A673 (cell line): ENCODE results near the gene UNKL. TPM values are rescaled to one million over a fixed set of nuclear protein-coding genes. Genes with fewer than 3 reads are reported as not detected.

Experiments
- BruUV-seq: library from RNA; stranded (reverse); fragments of 400-500 nt; replicated peaks from 2 replicates; lab custom pipeline; 2021; lab: Mats Ljungman, UMichigan
- CTCF ChIA-PET: fragments of 300-600 bp; sonication (Branson Sonifier 250); formaldehyde crosslinking; loops from one replicate; lab custom pipeline; 2022; ENCODE audit warnings: antibody characterized with exemption; lab: Charles Lee
- POLR2A ChIA-PET: fragments of 300-600 bp; sonication (Branson Sonifier 250); formaldehyde crosslinking; loops from one replicate; lab custom pipeline; 2022; ENCODE audit warnings: antibody characterized with exemption; ENCODE audit not compliant: low non-redundant PET; lab: Charles Lee
- DNase-seq: peaks from one replicate; pipeline ENCODE4 v3.0.0-alpha.2; 2015; ENCODE audit warnings: low spot score
- H3K27ac ChIP-seq: fragments of 200-600 bp; sonication (generic); 2 replicates; pipeline ENCODE4 v1.5.1; 2016; ENCODE audit warnings: mixed run types, low read depth, mild to moderate bottlenecking, mixed read lengths, antibody characterized with exemption, low read length; ENCODE audit not compliant: poor library complexity, severe bottlenecking
- H3K27me3 ChIP-seq: fragments of 200-600 bp; sonication (generic); replicated peaks from 2 replicates; pipeline ENCODE4 v1.6.1; 2017; ENCODE audit warnings: mixed run types, low read depth, mild to moderate bottlenecking, mixed read lengths, antibody characterized with exemption, low read length; ENCODE audit not compliant: insufficient read depth, poor library complexity
- H3K36me3 ChIP-seq: fragments of 200-600 bp; sonication (generic); 2 replicates; pipeline ENCODE4 v1.6.1; 2016; ENCODE audit warnings: mixed run types, mild to moderate bottlenecking, mixed read lengths, antibody characterized with exemption, low read length; ENCODE audit not compliant: insufficient read depth, poor library complexity, severe bottlenecking
- H3K4me1 ChIP-seq: fragments of 200-600 bp; sonication (generic); 2 replicates; pipeline ENCODE4 v1.6.1; 2017; ENCODE audit warnings: mixed run types, mild to moderate bottlenecking, mixed read lengths, antibody characterized with exemption, low read length; ENCODE audit not compliant: insufficient read depth, poor library complexity, severe bottlenecking
- H3K4me3 ChIP-seq: fragments of 200-600 bp; sonication (generic); 2 replicates; pipeline ENCODE4 v1.5.1; 2016; ENCODE audit warnings: low read depth, mixed run types, mild to moderate bottlenecking, mixed read lengths, low read length; ENCODE audit not compliant: poor library complexity, severe bottlenecking
- H3K9me3 ChIP-seq: fragments of 200-600 bp; sonication (generic); 2 replicates; pipeline ENCODE4 v1.6.1; 2016; ENCODE audit warnings: mixed run types, low read depth, mild to moderate bottlenecking, mixed read lengths, antibody characterized with exemption, low read length; ENCODE audit not compliant: poor library complexity, severe bottlenecking
- EZH2 ChIP-seq: fragments of 200-600 bp; sonication (generic); IDR thresholded peaks from 2 replicates; pipeline ENCODE4 v1.6.1; 2017; ENCODE audit warnings: borderline replicate concordance, low read depth, mild to moderate bottlenecking, mixed read lengths, antibody characterized with exemption, low read length; ENCODE audit not compliant: poor library complexity, severe bottlenecking
- intact Hi-C: fragments of 100-400 bp; cut with micrococcal nuclease; formaldehyde crosslinking; loops from one replicate; pipeline ENCODE4 v1.10.0; 2022; ENCODE audit not compliant: unreplicated experiment
- total RNA-seq: library from RNA; stranded (reverse); gene quantifications from 2 replicates; pipeline ENCODE4 v1.2.3, GENCODE V29; 2021
- TF ChIP-seq, protein P1 (sequence below): fragments of 300-800, 200-600 bp; sonication (generic); conservative IDR thresholded peaks from 2 replicates; pipeline ENCODE4 v1.5.1; 2017; ENCODE audit warnings: low read depth, mild to moderate bottlenecking, antibody characterized with exemption, low read length, moderate library complexity, mixed read lengths

Gene UNKL
- total RNA-seq, 1 experiment from 2014 or later: 88.5 TPM

DNA sequence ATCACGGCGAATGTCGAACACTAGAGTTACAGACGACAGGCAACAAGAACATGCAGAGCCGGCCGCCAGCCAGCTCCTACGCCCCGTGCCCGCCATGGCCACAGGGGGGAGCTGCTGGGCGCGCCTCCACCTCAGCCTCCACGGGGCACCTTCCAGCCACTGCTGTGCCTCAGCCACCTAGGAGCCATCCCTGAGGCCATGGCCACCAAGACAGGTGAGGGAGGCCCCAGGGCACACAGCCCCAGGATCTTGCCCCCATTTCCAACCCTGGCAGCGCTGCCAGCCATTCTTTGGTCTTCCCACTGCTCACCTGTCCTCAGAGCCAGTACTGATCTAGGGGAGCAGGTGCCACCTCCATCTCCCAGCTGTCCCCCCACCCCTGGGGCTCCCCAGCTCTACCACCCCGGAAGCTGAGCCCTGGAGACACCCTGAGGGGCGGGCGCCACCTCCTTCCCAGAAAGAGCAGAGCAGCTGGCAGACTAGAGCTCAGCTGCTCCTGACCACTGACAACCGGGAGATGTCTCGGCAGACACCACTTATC, 50.9 kb downstream of the UNKL start:
- H3K4me3 ChIP-seq: no peak overlapping the region
- no peak overlapping the region for H3K27ac ChIP-seq
- peak; percentile 62 for DNase-seq
- peaks cover 78% of the 10 kb centered on the region for H3K36me3 ChIP-seq
- POLR2A ChIA-PET: no interaction called here
- TSS peak; percentile 24 for BruUV-seq
- no peaks in the 10 kb centered on the region for H3K9me3 ChIP-seq
- no peaks in the 10 kb centered on the region for H3K27me3 ChIP-seq
- CTCF ChIA-PET: interaction anchor here (0.7 to 1.0 kb wide), 2 partner anchors 16 to 32 kb away, joined by 3 to 4 read pairs; no protein-coding TSS in a partner anchor
- TF ChIP-seq, protein P1, sequence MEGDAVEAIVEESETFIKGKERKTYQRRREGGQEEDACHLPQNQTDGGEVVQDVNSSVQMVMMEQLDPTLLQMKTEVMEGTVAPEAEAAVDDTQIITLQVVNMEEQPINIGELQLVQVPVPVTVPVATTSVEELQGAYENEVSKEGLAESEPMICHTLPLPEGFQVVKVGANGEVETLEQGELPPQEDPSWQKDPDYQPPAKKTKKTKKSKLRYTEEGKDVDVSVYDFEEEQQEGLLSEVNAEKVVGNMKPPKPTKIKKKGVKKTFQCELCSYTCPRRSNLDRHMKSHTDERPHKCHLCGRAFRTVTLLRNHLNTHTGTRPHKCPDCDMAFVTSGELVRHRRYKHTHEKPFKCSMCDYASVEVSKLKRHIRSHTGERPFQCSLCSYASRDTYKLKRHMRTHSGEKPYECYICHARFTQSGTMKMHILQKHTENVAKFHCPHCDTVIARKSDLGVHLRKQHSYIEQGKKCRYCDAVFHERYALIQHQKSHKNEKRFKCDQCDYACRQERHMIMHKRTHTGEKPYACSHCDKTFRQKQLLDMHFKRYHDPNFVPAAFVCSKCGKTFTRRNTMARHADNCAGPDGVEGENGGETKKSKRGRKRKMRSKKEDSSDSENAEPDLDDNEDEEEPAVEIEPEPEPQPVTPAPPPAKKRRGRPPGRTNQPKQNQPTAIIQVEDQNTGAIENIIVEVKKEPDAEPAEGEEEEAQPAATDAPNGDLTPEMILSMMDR: peak; percentile 91
- TF ChIP-seq EZH2: no peak
- H3K4me1 ChIP-seq: no peaks in the 10 kb centered on the region
- intact Hi-C loops: no loop called here

DNA sequence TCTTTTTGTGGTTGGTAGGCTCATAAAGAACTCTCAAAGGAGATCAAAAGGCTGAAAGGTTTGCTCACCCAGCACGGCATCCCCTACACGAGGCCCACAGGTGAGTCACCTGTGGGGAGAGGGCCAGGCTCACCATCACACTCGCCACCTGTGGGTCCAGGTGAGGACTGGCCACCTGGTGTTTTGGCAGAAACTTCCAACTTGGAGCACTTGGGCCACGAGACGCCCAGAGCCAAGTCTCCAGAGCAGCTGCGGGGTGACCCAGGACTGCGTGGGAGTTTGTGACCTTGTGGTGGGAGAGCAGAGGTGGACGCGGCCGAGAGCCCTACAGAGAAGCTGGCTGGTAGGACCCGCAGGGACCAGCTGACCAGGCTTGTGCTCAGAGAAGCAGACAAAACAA, 51.7 kb downstream of the UNKL start:
- TSS peak; percentile 61 for BruUV-seq
- no peak overlapping the region for H3K27ac ChIP-seq

DNA sequence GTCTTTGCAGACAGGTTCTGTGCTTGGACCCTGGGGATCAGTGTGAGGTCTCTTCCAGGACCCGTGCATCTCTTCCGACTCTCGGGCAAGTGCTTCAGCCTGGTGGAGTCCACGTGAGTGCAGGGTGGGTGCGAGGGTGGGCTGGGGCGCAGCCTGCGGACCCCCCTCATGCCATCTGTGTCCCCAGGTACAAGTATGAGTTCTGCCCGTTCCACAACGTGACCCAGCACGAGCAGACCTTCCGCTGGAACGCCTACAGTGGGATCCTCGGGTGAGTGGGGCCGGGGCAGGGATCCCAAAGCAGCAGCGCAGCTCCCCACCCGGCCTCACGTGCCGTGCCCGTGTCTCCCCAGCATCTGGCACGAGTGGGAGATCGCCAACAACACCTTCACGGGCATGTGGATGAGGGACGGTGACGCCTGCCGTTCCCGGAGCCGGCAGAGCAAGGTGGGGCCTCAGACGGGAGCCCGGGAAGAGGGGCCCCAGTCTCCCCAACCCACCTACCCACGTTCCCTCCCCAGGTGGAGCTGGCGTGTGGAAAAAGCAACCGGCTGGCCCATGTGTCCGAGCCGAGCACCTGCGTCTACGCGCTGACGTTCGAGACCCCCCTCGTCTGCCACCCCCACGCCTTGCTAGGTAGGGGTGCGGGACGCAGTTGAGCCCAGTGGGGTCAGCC, 52.7 kb downstream of the UNKL start:
- Histone ChIP-seq H3K9me3 (no peaks in the 10 kb centered on the region), H3K4me3 (no peak overlapping the region), H3K4me1 (no peaks in the 10 kb centered on the region), H3K27ac (no peak overlapping the region), H3K36me3 (peaks cover 72% of the 10 kb centered on the region), H3K27me3 (no peaks in the 10 kb centered on the region)
- no peak for DNase-seq
- POLR2A ChIA-PET: no interaction called here
- BruUV-seq: no TSS peak
- intact Hi-C loops: no loop called here
- no peak for TF ChIP-seq EZH2
- TF ChIP-seq, protein P1: no peak
- CTCF ChIA-PET: interaction anchor here (0.5 kb wide), 1 partner anchor 369 kb away, joined by 7 read pairs; no protein-coding TSS in a partner anchor

More for the DNA sequence above, 51.7 kb downstream of the UNKL start:
- intact Hi-C loops: no loop called here
- Histone ChIP-seq H3K9me3 (no peaks in the 10 kb centered on the region), H3K4me3 (no peak overlapping the region), H3K36me3 (peaks cover 76% of the 10 kb centered on the region), H3K27me3 (no peaks in the 10 kb centered on the region), H3K4me1 (no peaks in the 10 kb centered on the region)
- ChIA-PET CTCF (interaction anchor here (0.5 to 1.0 kb wide), 3 partner anchors 17 to 940 kb away, joined by 3 to 5 read pairs (median 4); no protein-coding TSS in a partner anchor), POLR2A (no interaction called here)
- no peak for TF ChIP-seq EZH2
- TF ChIP-seq, protein P1: no peak
- no peak for DNase-seq
